NT2/D1 (cell line): ENCODE data around the gene FBXO39.
"Not testable (repeated sequence)": the region's sequence is repeated elsewhere in the genome, so short reads cannot be mapped to it uniquely, and the experiment has no call there.

Experiments
- DNase-seq: peaks from one replicate; pipeline ENCODE4 v3.0.0-alpha.2; 2011; ENCODE audit warnings: low read depth, low spot score
- H3K27me3 ChIP-seq: 2 replicates; pipeline ENCODE4 v1.6.0; 2011; ENCODE audit warnings: mild to moderate bottlenecking; ENCODE audit not compliant: insufficient read length, insufficient read depth
- H3K36me3 ChIP-seq: 2 replicates; pipeline ENCODE4 v1.6.1; 2011; ENCODE audit warnings: mild to moderate bottlenecking, low read length, mixed read lengths; ENCODE audit not compliant: insufficient read depth, insufficient read length
- H3K4me1 ChIP-seq: 2 replicates; pipeline ENCODE4 v1.5.1; 2011; ENCODE audit not compliant: insufficient read depth, insufficient read length
- H3K4me3 ChIP-seq: 2 replicates; pipeline ENCODE4 v1.5.1; 2011; ENCODE audit warnings: low read depth; ENCODE audit not compliant: insufficient read length
- H3K9ac ChIP-seq: 2 replicates; pipeline ENCODE4 v1.6.0; 2011; ENCODE audit warnings: low read depth; ENCODE audit not compliant: insufficient read length
- H3K9me3 ChIP-seq: 2 replicates; pipeline ENCODE4 v1.5.1; 2011; ENCODE audit warnings: mild to moderate bottlenecking, low read length; ENCODE audit not compliant: insufficient read depth
- SUZ12 ChIP-seq: IDR thresholded peaks from 2 replicates; pipeline ENCODE4 v1.6.1; 2011; ENCODE audit not compliant: insufficient read length, insufficient read depth; ENCODE audit errors: extremely low read depth
- YY1 ChIP-seq: IDR thresholded peaks from 2 replicates; pipeline ENCODE4 v1.6.1; 2011; ENCODE audit not compliant: insufficient read length, insufficient read depth
- ZNF274 ChIP-seq: IDR thresholded peaks from 2 replicates; pipeline ENCODE4 v1.6.1; 2011; ENCODE audit warnings: mild to moderate bottlenecking, low read depth, low read length

FBXO39 gene

GRCh38 chr17:6812295-6812694, 36.3 kb downstream of the FBXO39 start:
- Histone ChIP-seq H3K4me3 (no peak overlapping the region), H3K9me3 (peaks cover 6% of the 10 kb centered on the region; the same call in 1 of the 2 replicates), H3K36me3 (no peaks in the 10 kb centered on the region), H3K4me1 (no peaks in the 10 kb centered on the region), H3K27me3 (no peaks in the 10 kb centered on the region), H3K9ac (no peak overlapping the region)
- TF ChIP-seq ZNF274 (no peak), YY1 (no peak), SUZ12 (no peak)
- no peak for DNase-seq

GRCh38 chr17:6815775-6816174, 39.8 kb downstream of the FBXO39 start:
- H3K36me3 ChIP-seq, result no peaks in the 10 kb centered on the region
- H3K9ac ChIP-seq, result no peak overlapping the region
- no peak for DNase-seq
- no peaks in the 10 kb centered on the region for H3K27me3 ChIP-seq
- H3K9me3 ChIP-seq, result peaks cover 11% of the 10 kb centered on the region; the same call in 1 of the 2 replicates
- no peak overlapping the region for H3K4me3 ChIP-seq
- TF ChIP-seq SUZ12 (no peak), YY1 (no peak)
- no peaks in the 10 kb centered on the region for H3K4me1 ChIP-seq

GRCh38 chr17:6816368-6816767, 40.4 kb downstream of the FBXO39 start:
- not testable (repeated sequence) for H3K4me3 ChIP-seq, H3K4me1 ChIP-seq, H3K27me3 ChIP-seq, H3K9ac ChIP-seq, DNase-seq, H3K36me3 ChIP-seq
- H3K9me3 ChIP-seq, result peaks cover 14% of the 10 kb centered on the region; the same call in 1 of the 2 replicates

GRCh38 chr17:6818938-6819337, 42.9 kb downstream of the FBXO39 start:
- no peak overlapping the region for H3K9ac ChIP-seq
- H3K27me3 ChIP-seq, result no peaks in the 10 kb centered on the region
- H3K9me3 ChIP-seq, result peaks cover 16% of the 10 kb centered on the region; the same call in 1 of the 2 replicates
- TF ChIP-seq YY1 (no peak), SUZ12 (no peak), ZNF274 (no peak)
- H3K36me3 ChIP-seq, result no peaks in the 10 kb centered on the region
- H3K4me1 ChIP-seq, result peaks cover 3% of the 10 kb centered on the region
- no peak overlapping the region for H3K4me3 ChIP-seq
- DNase-seq, result no peak

- no peak for DNase-seq
- Histone ChIP-seq H3K4me1 (peaks cover 3% of the 10 kb centered on the region), H3K9ac (no peak overlapping the region), H3K4me3 (no peak overlapping the region), H3K9me3 (peaks cover 16% of the 10 kb centered on the region; the same call in 1 of the 2 replicates), H3K36me3 (no peaks in the 10 kb centered on the region), H3K27me3 (no peaks in the 10 kb centered on the region)
- no peak for TF ChIP-seq YY1
- TF ChIP-seq SUZ12, result no peak
- TF ChIP-seq ZNF274, result no peak
Observed at GRCh38 chr17:6823011-6823442, 47.0 kb downstream of the FBXO39 start.

- Histone ChIP-seq H3K9ac (no peak overlapping the region), H3K27me3 (peaks cover 21% of the 10 kb centered on the region), H3K9me3 (no peaks in the 10 kb centered on the region), H3K4me1 (no peaks in the 10 kb centered on the region), H3K36me3 (no peaks in the 10 kb centered on the region), H3K4me3 (no peak overlapping the region)
- no peak for DNase-seq
- no peak for TF ChIP-seq SUZ12
- no peak for TF ChIP-seq ZNF274
- no peak for TF ChIP-seq YY1
Observed at GRCh38 chr17:6830383-6830986, 54.5 kb downstream of the FBXO39 start.

GRCh38 chr17:6831661-6832263, 55.7 kb downstream of the FBXO39 start, which contains the start of gene TEKT1:
TEKT1 (minus strand) TSS chr17:6831729; CDS start chr17:6830376, 1,353 bp downstream.
- no peaks in the 10 kb centered on the region for H3K4me1 ChIP-seq

More at GRCh38 chr17:6831661-6832263, 55.7 kb downstream of the FBXO39 start, which contains the start of gene TEKT1:
- Histone ChIP-seq H3K27me3 (peaks cover 21% of the 10 kb centered on the region), H3K36me3 (no peaks in the 10 kb centered on the region), H3K4me3 (peak within 1 kb of the TSS; percentile 26), H3K9ac (no peak within 1 kb of the TSS), H3K9me3 (no peaks in the 10 kb centered on the region)
- DNase-seq, result peak; percentile 74
- no peak for TF ChIP-seq ZNF274
- TF ChIP-seq SUZ12, result no peak
- no peak for TF ChIP-seq YY1
